HG03342 (cell line): ENCODE data around the gene TTC33.

Experiments used
- ATAC-seq: cut with Tn5 transposase; IDR thresholded peaks from one replicate; pipeline ENCODE4 v1.9.1; 2021; ENCODE audit warnings: mild to moderate bottlenecking, moderate library complexity; ENCODE audit not compliant: unreplicated experiment

Gene TTC33

DNA sequence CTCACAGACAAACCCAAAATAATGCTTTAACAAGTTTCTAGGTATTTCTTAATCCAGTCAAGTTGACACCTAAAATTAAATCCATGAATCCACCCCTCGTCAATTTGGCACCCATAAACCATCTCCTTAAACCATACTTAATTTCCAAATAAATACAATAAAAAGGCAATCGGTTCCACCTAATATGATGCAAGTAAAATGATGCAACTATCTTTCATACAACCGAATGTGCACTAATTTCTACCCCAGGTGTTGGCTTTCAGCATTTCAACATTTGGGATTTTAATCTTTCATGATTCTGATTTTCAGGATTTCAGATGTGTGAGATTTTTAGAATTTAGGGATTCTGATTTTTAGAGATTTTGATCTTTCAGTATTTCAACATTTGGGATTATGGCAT is 25.1 kb upstream of the TTC33 start:
- no peak for ATAC-seq

DNA sequence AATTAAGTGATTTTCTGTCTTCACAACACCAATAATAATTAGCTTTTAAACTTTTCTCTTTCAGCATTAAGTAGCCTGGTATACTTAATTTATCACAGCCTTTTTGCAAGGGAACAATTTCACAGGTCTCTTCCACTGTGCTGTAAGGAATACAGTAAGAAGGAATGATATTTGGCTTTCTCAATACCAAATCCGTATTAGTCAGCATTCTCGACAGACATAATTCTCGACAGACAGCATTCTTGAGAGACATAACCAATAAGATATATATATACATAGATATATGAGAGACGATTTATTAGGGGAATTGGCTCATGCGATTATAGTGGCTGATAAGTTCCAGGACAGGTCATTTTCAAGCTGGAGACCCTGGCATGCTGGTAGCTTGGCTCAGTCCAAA is 24.4 kb upstream of the TTC33 start:
- ATAC-seq: no peak

DNA sequence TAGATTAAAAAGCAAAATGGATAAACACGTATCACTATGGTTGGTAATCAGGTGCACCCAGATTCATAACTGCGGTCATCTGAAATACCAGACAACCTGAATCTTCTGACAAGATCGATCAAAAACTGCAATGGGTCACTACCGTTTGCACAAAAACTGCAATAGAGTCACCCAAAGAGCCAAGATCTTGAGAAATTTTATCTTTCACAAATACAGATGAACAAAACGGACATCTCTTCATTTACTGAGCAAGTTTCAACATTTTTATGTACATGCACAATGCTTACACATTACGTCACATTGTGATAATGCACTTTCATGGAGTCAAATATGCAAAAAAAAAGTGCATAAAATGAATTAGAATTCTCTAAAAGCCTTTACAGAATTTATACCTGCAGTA is 23.8 kb upstream of the TTC33 start:
- no peak for ATAC-seq

DNA sequence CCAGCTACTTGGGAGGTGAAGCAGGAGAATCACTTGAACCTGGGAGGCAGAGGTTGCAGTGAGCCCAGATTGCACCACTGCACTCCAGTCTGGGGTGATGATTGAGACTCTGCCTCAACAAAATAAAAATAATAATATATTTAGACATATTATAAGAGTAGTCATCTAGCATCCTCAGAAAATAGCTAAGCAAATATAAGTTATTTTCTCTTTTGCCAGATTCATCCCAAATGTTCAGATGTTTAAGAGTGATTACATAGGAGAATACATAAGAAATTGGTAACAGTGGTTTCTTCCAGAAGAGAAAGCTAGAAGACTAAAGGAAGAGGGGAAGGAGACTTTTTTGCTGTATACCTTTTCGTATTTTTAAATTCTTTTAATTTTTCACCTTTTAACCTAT is 22.4 kb upstream of the TTC33 start:
- ATAC-seq: no peak

DNA sequence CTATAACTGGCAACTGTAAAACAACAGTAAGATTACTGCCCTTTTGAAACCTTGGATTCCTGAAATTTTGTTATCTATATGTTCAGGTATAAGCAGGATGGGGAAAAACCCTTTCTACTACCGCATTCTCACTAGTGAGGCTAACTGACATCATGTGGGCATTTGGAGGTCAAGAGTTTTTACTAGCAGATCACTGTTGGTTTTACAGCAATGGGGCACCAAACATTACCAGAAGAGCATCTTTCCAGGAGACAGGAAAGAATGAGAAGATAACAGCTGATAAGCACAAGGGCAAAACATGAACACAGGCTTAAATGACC is 20.9 kb upstream of the TTC33 start:
- no peak for ATAC-seq

DNA sequence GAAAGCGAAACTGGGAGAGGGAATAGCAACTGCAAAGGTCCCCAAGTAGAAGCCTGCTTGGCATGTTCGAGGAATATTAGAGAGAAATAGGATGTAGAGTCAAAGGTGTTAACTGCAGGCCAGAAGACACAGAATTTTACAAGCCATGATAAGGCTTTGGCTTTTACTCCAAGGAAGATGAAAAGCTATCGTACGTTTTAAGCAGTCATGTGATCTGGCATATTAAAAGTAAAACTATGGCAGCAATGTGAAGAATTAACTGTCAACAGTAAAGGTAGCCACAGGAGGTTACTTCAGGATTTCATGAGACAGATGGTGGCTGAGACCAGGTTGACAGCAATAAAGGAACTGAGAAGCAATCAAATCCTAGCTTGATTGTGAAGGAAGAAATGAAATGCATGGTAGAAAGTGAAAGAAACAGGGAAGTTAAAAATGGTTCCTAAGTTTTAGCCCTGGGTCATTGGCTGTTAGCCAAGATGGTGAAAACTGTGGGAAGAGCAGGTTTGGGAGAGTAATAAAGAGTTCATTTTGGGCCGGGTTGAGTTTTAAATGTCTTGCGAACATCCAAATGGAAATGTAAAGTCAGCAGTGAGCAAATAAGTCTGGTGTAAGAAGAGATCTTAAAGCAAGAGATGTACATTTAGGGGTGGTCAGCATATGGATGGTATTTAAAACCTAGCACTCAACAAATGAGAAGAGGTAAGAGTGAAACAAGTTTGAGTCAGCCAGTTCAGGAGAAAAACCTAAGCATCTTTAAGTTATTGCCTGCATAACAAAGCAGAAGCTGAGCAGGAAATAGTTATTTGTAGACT is 20.3 kb upstream of the TTC33 start:
- no peak for ATAC-seq

DNA sequence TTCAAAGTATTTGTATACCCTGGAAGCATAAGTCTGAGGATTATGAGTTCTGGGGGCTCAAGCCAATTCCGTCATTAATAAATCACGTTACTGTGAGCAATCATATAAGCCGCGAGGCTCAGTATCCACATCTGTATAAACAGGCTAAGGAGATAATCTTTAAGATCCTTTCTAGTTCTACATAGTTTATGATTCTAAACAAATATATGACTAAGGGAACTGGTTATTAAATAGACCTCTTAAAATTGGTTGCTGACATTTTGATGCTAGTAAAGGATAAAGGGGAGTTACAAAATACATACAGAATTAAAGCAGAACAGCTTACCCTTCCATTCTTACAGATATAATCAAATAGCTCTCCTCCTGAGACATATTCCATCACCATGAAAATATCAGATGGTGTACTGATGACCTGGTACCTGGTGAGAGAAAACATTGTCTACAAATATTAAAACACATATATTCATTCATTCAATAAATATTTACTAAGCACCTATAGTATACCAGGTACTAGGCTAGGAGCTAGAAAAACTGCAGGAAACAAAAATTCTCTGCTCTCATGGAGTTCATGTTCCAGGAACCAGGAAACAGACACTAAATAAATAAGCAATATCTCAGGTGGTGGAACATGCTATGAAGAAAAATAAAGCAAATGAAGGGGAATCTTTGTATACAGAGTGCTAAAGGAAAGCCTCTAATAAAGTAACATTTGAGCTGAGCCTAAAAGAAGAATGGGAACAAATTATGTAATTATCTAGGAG is 19.5 kb upstream of the TTC33 start:
- no peak for ATAC-seq

DNA sequence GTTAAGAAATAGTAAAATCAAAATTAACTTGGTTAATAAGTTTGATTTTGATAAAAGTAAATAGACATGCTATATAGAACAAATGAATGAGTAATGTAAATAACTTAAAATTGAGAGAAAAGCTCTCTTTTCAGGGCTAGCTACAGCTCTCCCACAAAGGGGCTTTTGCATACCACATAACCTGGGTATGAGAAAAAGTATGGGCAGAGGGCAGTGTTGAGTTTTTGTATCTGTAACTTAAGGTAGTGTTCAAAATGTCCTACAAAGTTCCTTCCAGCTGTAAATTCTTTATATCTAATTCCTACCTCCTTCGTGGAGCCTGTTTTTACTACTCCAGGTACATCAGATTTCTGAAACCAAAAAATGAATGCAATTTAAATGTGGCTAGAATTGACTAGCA is 18.9 kb upstream of the TTC33 start:
- no peak for ATAC-seq

DNA sequence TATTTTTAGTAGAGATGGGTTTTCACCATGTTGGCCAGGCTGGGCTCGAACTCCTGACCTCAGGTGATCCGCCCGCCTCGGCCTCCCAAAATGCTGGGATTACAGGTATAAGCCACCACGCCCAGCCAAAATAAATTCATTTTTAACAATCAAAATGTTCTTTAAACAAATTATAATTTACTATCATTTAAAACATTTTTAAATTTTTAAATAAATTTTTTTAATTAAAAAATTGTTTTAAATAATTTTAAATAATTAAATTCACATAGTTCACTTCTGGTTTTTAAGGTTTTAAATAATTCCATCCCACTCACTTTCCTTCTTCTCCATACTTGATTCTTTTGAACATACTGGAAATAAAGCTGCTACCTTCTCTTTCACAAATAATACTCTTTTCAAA is 15.0 kb upstream of the TTC33 start:
- no peak for ATAC-seq

DNA sequence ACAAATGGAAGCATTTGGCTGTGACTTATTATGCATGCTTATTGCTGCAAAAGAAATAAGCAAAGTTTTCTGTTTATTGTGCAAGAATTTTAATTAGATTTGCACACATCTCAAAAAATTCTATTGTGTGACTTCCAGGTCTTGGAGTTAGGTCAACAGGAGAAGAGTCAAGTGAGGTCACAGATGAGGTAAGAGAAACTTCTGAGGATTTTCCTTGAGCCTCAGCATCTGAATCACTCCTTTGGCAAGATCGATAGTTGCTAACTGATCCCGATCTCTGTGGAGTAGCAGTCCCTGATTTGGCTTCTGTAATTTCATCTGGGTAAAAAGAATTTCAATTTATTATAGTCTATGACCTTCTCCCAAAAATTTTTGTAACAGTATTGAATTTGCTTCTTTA is 6.9 kb upstream of the TTC33 start:
- no peak for ATAC-seq

DNA sequence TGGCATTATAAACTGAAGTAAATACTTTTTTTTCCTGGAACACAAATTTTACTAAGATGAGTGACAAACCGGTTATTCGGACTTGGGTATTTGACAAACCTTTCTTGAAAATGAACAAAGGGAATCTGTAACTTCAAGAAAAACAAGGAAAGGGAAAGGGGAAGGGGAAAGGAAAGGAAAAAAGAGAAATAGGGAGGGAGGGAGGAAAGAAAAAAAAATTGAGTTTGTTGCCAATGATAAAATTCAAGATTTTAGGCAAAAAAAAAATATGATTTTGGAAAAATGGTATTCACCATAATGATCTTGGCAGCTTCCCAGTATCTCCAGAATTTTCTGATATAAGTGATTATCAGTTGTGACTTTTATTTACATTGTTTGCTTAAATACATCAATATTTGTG is 1.6 kb upstream of the TTC33 start:
- no peak for ATAC-seq

DNA sequence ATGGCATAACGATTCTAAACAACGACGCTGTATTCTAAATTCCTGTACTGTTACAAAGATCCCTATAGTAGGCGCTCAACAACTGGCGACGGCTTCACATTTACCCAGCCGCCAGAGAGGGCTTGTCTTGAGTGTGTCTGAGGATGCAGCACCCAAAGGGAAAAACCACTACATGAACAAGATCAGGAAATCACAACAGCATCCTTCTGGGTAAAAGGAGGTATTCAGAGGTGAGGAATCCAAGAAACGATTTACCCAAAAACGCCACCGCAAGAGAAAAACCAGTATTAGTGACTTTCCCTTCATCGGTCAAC is 711 bp downstream of the TTC33 start:
- ATAC-seq: peak; percentile 75

DNA sequence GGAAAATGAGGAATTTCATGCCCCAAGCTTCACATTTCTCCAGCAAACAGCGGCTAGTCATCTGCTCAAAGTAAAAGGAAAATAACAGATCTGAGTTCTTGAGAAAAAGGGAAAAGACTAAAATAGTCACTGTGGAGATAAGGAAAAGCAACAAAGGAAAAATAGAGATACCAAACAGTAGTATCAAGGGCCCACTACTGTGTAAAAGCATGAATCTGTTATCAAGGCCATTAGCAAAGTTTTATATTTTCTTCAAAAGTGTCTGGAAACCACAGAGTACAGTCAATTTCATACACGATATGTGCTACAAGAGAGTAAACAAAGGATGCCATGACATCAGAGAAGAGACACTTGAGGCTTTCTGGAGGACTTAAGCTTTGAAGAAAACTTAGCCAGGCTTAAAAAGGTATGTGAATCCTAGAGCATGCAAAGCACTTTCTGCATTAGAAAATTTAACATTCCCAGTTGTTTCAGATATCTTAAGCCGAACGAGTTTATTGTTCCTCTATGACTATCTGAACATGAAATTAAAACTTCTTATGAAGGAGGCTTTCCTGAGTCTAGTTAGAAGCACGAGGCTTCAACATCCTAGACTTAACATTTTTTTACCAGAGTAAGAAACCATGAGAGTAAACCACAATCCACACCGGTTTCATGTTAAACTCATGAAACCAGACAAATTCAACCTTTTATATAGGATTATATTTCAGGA is 1.2 kb downstream of the TTC33 start:
- ATAC-seq: peak; percentile 5

DNA sequence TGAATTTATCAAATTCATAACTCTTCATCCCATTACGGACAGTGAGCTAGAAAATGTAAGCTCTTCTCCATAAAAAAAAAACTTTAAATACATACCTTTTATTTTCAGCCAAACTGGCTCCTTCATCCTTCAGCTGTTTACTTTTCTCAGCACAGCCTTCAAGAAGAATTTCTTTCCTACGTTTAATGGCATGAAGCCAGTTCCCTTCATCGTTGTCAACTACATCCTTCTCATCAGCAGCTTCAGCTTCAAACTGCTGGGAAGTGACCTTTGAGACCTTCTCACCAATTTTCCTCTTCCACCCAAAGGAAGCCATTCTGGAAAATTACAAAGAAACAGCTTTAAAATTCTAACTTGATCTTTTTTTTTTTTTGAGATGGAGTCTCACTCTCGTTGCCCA is 9.1 kb downstream of the TTC33 start:
- no peak for ATAC-seq

DNA sequence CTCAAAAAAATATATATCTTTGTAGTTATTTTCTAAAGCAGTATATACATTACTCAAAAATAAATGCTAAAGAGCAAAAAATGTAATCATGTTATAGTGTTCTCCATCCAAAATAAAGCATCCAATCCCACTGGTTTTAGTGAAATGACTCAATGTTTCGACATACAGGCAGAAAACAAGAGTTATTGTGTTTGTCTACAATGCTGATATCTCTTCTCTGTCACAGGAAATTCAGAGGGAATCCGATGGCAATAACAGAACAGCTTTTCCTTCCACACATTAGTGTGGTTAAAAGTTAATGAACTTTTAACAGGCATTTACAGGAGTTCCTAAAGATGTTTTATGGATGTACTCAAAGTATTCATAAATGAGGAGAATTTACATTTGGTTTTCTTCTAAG is 12.0 kb downstream of the TTC33 start:
- no peak for ATAC-seq

DNA sequence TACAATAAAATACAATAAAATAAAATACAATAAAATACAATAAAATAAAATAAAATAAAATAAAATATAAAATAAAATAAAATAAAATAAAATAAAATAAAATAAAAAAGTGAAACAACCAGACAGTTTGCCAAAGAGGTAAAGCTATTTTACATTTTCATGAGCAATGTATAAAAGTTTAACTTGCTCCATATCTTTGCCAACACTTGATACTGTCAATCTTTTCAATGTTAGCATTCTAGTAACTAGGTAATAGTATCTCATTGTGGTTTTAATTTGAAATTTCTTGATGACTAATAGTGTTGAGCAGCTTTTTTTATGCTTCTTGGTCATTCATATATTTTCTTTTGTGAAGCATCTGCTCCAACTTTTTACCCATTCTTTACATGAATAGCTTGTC is 17.3 kb downstream of the TTC33 start:
- ATAC-seq: no peak

DNA sequence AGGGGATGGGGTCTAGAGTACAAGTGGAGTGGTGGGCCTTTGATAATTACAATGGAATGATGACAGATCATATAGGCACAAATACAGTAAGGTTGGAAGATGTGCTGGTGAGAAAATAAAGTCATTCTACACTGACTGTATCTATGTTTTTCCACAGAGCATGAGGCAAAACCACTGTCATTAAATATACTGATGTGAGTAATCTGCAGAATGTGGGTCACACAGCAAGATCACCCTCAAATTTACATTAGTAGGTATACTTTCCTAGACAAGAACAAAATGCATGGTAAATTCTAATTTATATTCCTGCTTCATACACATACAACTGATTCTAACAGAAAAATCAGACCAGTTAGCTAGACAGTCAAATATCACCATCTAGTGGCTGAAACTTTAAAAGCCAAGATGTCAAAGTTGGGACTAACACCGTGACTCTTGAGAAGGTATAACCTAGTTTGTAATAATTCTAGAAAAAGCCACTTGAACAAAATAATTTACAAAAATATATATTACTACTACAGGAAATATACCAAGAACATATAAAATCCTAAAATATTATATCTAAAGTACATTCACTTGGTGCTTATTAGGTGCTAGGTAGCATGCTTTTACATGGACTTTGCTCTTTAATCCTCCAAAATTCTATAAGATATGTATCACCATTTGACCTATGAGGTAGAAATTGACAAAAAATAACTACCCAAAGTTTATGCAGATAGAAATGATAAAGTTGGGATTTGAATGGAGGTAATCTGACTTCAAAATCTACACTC is 19.5 kb downstream of the TTC33 start:
- ATAC-seq: peak; percentile 79

DNA sequence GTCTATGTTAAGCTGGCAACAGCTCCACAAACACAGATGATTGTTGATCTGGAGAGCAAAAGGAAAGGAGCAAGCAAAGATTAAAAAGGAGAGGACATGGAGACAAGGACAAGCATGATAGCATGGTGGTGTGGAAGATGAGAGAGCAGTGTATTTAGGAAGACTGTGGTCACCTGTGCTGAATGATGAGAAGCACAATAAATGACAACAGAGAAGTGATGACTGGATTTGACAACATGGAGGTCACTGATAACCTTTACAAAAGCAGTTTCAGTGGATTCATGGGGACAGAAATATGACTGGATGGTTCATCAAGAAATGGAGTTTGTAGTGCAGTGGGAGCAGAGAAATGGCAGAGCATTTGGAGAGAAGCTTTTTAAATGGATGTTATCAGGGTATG is 20.2 kb downstream of the TTC33 start:
- no peak for ATAC-seq

DNA sequence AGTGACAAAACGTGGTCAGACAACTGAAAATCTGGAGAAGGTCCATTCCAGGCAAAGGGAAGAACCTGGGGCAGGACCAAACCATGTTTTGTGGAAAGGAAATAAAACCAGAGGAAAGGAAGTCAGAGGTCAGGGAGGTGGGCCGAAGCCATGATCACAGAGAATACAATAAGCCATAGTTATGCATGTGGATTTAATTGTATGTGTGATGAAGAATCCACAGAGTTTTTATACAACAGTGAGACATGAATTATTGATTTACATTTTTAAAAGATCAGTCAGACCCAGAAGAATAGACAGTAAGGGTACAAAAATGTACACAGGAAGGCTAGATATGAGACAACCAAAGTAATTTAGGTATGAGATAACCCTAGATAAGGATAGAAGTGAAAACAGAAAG is 20.8 kb downstream of the TTC33 start:
- no peak for ATAC-seq

DNA sequence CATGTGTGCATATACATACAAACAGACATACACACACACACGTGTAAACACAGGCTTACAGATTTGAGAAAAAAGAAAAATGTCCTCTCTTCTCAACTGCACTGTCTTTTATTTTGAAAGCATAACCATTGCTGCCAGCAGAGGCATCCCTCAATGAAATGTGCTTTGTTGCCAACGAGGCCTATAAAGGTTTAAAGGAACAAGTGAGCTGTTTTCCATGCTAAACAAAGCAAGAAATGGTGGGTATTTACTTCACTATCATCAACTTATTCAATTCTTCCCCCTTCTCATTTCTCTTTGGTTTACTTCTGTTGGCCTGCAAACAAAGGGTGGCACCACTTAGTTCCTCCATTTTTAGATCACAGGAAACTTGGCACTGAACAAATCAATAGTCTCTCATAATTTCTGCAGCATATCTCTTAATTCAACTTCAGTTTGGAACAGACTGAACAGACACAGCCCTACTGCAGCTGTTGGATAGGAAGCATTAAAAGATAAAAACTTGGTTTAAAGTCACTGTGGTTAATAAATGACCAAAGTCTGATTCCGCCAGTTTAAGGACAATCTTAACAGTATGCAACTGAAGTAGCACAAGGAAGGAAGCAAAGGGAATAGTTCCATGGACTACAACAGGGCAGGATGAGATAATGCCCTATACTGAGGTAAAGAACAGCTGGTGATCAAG is 21.7 kb downstream of the TTC33 start:
- ATAC-seq: no peak

DNA sequence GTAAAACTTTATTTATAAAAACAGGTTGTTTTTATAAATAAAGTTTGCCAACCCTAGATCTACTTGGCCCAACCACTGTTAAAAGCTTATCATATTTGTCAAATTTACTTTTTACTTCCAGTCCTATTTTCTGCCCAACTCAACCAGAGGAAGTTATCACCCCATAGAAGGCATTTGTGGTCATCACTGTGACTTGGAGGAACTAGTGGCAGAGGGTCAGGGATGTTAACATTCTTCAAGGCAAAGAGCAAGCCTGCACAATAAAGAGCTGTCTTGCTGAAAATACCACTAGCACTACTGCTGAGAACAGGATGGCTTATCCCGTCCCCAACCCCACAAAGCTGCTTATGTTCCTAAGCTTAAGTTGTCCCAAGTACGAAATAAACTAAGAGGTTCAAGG is 22.3 kb downstream of the TTC33 start:
- no peak for ATAC-seq
